Heart left ventricle (tissue), 13 donors: ENCODE results near the gene RIC8A.

Experiments used
- CTCF ChIP-seq, 12 donors: fragments of 200-600 bp; sonication (generic) in 4 of 12; IDR thresholded peaks; one replicate each; pipeline versions ENCODE4 v1.5.0 to v1.8.0; 2018 to 2022; ENCODE audit warnings: antibody characterized with exemption in 12 of 12, mild to moderate bottlenecking in 5 of 12
- POLR2A ChIP-seq, 2 donors: fragments of 450-650 bp; IDR thresholded peaks; one replicate each; pipeline ENCODE4 v1.6.1; 2017; ENCODE audit warnings: antibody characterized with exemption in 2 of 2, mild to moderate bottlenecking in 2 of 2, moderate library complexity in 2 of 2
- donor health status: ischemic (EF 13 %, LVEDD 7.1; RV severe dilation, severe dysfunction).
- donor health status: DM: no; HTN: yes; CAD: no.
- donor health status: DM: no; HTN: no; CAD: no.
- donor health status: ischemic (EF 25% LVEDD 6.9; RV normal size, moderate dysfunction).
- donor health status: ischemic (EF 25% LVEDD 5.7; RV mildly dilated, moderate dysfunction).
- donor health status: ischemic (EF 35%, LVEDD 5.7; RV mildly dilated, moderate dysfunction).
- donor health status: nonischemic (EF 11% LVEDD 7.7; RV severe dilation, severe dysfunction).
- donor health status: DM: yes; HTN: yes; CAD: no.
- donor health status: PGD.
- donor health status: ischemic (EF 29% LVEDD 5.4; RV normal size, mild dysfunction).
- donor health status: nonischemic (EF 23%, LVEDD 6.1; RV moderate dilation, normal function).

GRCh38 chr11:255176-255575, 47.7 kb downstream of the RIC8A start:
- TF ChIP-seq CTCF (IDR thresholded peaks at IDR 0.05) (no peak), POLR2A (IDR thresholded peaks at IDR 0.05) (no peak)
